Measurements from ENCODE around the gene DNAH2.

GRCh38 chr17:7880076-7880868 lies 162.7 kb downstream of the DNAH2 start:
- no peak for TF ChIP-seq CTCF (conservative IDR thresholded peaks at IDR 0.05; ENCODE audit: low read depth in 2 of 2)
- TF ChIP-seq ETS1 (IDR thresholded peaks at IDR 0.05), result no peak
- TF ChIP-seq EZH2 (IDR thresholded peaks at IDR 0.05; ENCODE audit: low read depth, unreplicated experiment), result no peak

All from GM23338 (cell line).